COLO668 (cell line): Measurements from ENCODE around the gene HOATZ.

ENCODE experiments used
- DNase-seq: peaks from one replicate; lab custom pipeline; 2025; ENCODE audit not compliant: unreplicated experiment; lab: John Stamatoyannopoulos, UW

Gene HOATZ

DNA sequence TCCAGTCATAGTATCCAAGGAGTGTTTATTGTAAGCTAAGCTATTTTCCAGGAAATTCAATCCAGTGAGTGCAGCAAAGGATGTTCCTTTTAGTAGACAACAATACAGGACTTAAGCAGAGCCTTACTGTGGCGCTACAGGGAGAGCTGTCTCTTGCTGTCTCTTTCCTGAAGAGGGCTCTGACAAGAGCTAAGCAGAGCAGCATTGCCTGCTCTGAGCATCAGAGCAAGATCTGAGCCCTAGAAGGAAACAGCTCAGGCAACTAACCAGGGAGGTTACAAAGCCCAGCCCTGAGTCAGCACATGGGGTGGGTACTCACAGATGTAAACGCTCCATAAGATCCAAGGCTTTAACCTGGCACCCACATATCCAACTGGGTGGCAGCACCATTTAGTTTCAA, 33.9 kb downstream of the HOATZ start:
- DNase-seq: no peak

DNA sequence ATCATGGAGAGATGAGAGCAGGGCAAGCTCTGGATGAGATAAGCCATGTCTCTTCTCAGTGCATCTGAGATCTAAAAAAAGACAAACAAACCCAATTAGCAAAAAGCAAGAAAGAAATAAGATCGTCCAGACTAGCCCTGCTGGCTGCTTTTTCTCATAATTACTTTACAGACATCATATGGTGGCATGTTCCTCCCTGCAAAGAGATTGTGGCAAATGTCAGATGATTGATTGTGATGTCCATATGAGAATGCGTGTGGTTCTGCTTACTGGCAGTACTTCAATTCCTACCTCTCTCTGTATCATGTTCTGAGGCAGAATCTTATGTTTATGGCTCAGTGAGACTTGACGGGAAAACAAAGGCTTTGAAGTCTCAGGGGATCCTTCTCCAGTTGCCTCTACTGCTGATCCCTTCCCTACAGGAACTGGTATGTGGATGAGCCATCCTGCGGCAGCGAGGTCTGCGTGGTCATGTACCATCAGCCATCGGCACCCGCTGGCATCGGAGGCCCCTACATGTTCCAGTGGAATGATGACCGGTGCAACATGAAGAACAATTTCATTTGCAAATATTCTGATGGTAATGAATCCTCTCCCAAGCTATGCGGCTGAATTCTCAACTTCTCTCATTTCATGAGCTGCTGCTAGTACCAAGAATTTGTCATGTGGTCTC, 34.8 kb downstream of the HOATZ start:
- DNase-seq: no peak

- no peak for DNase-seq
Observed at GRCh38 chr11:111549869-111550203, 35.3 kb downstream of the HOATZ start.

DNA sequence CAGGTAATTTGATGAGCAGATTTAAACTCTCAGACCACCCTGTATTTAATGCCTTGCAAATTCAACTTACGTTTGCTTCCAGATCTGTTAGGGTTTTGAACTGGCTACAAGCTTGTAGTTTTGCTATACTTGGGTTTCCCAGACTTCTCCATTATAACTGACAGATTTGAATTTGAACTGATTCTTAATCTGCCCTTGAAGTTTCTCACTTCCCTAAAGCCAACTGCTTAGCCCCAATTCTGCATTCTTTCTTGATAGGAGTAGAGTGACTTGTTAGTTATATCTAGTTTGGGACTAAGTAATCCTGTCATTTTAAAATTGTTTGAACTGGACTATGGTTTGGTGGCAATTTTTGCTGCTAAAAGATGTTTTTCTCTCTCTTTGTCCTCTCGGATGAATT, 35.7 kb downstream of the HOATZ start:
- no peak for DNase-seq

DNA sequence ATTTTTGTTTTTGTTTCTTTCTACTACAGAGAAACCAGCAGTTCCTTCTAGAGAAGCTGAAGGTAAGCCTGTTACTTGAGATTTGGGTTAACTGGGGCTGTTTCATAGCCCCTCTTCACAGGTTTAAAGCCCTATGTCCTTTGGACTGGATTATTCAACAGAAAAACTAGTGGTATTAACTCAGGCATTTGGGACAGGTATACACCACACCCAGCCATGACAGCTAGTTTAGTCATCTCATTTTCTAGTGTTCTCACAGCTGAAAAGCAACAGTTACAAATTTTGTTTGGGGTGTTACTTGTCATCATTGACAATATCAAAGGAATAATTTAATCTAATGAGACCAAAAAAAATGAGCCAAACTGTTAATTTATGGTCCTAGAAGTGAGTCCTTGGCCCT, 40.0 kb downstream of the HOATZ start:
- no peak for DNase-seq

DNA sequence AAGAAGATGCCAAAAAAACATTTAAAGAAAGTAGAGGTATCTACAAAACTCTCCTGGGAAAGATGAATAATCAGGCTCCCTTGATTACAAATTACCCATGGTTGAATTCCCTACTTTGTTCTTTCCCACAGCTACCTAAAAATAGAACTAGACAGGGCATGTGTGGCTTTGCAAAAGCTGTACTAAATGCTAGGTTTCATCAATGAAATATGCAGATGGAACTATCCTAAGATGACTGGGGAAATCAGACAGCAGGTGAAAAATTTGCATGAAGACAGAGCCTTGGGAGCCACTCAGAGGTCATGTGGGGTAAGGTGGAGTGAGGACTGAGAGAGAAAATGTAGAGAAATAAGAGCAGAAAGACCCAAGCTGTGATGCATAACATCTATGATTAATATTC, 40.7 kb downstream of the HOATZ start:
- DNase-seq: no peak

- DNase-seq: no peak
Observed at GRCh38 chr11:111557425-111558111, 43.0 kb downstream of the HOATZ start.

- DNase-seq: no peak
Observed at GRCh38 chr11:111559800-111560464, 45.4 kb downstream of the HOATZ start.

- DNase-seq: no peak
Observed at GRCh38 chr11:111560800-111561199, 46.2 kb downstream of the HOATZ start.

DNA sequence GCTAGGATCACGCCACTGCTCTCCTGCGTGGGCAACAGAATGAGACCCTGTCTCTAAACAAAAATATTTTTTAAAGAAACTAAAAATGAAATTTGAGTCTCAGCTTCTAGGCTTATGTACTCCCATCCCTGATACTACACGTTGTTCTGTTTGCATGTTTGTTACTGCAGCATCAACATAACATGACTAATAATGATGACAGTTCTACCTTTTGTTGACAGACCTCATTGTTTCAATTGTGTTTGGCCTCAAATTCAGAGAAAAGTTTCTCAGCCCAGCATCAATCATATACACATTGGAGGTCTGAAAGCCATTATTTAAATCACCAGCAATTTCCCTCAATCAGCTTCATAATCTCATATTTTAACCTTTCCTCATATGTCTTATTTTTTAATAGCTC, 46.7 kb downstream of the HOATZ start:
- no peak for DNase-seq

GRCh38 chr11:111561791-111562325, 47.3 kb downstream of the HOATZ start:
- no peak for DNase-seq

GRCh38 chr11:111562692-111563389, 48.3 kb downstream of the HOATZ start:
- DNase-seq: no peak

DNA sequence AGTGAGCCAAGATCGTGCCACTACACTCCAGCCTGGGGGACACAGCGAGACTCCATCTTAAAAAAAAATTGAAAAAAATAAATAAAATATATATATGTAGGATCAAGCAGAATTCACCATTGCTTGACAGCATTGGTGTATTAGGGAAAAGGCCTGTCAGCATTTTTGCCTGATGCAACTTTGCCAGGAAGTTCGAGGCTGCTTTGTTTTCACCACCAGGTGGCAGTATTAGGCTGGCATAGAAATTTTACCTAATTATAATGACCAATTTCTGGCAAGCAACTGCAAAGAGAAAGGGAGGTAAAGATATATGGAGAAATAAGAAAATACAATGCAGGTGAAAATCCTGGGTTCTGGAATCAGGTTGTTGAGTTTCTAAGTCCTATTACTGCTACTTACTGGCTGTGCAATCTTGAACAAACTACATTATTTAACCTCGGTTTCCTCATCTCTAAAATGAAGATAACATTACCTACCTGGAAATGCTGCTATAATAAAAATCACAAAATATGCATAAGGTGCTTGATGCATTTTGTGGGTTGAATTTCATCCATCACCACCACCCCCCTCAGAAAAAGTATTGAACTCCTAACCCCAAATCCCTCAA, 50.6 kb downstream of the HOATZ start:
- DNase-seq: peak; percentile 44

GRCh38 chr11:111566324-111566723, 51.7 kb downstream of the HOATZ start:
- no peak for DNase-seq

DNA sequence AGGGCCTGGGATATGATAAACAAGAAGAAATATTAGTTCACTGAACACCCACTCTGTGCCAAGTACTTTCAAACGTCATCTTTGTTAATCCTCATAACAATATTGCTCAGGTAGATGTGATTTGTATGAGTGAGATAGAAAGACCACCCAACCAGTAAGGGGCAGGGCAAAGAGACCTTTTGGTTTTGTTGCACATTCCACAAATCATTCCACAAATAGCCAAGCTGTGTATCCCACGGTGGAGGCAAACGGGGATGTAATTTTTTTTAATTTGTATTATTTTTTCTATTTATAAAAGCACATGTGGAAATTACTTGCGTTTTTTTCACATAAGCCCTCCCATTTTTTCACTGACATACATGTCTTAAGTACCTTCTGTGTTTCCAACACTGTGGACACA, 54.9 kb downstream of the HOATZ start:
- no peak for DNase-seq

- DNase-seq: no peak
Observed at GRCh38 chr11:111570796-111571195, 56.2 kb downstream of the HOATZ start.

- no peak for DNase-seq
Observed at GRCh38 chr11:111571829-111572501, 57.4 kb downstream of the HOATZ start.

DNA sequence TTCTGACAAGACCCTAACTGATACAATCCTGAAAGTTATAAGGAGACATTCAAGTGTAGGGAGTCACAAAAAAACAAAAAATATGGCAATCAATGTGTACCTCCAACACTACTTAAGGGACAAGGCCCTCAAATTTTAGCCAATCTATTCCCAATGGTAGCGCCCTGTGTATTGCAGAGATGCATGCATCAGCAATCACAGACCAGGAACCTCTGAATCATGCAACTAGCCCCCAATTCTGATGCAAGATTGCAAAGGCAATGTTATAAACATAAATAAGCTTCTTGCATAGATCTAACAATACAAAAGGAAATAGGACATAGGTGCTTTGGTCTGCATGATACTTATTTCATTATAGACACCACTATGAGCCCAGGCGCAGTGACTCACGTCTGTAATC, 58.0 kb downstream of the HOATZ start:
- no peak for DNase-seq

GRCh38 chr11:111573821-111574249, 59.3 kb downstream of the HOATZ start:
- DNase-seq: no peak

DNA sequence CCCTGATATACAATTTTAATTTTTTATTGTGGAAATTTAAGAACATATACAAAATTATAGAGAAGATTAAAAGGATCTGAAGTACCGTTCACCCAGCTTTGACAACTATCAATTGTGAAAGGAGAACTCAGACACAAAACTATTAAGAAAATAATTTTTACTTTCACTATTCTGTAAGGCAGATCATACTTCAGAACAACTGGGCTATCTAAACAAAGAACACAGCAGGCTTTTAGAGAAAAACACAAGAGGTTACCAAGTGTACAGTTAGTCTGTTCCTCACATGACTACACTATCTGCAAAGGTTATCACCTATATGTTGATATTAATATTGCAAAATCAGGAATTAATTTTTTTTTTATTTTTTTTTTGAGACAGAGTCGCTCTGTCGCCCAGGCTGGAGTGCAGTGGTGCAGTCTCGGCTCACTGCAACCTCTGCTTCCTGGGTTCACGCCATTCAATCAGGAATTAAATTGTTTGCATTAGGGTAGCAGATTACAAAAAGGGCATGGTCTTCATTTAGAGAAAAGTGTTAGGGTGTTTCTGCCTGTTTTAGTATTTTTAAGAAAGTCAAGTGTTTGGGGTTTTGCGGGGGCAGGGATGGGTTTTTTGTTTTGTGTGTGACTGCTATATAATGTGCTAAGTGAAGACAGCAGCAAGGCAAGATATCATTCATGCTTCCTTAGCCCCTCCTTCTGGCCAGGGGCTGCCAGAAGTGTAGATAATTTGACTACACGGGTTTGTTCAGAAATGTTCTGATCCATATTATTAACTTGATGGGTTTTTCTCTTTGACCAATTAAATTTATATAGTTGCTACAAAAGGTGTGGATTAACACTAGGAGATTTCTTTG, 60.0 kb downstream of the HOATZ start:
- DNase-seq: no peak
